ENCODE data around the gene DICER1.

DNA sequence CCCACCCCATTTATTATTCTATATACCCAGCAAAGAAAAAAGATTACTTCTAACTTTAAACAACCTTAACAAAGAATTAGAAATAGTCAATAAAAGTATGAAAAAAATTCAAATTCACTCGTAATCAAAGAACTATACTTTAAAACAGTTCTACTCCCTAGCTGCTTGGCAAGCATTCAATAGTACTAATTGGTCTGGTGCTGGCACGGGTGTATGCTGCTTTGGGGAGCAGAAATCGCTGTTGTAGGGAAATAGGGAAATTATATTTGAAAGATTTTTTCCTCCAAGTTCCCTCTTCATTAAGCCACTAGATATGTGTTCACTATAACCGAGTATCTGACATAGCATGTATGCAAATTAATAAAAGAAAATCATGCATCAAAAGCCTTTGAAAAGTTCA lies 65.7 kb downstream of the DICER1 start:
- no peak for TF ChIP-seq SP1 (IDR thresholded peaks at IDR 0.05)
- no peak for TF ChIP-seq FOXK2 (IDR thresholded peaks at IDR 0.05)

All from HEK293T (cell line).